ENCODE data around the gene NUMBL.

The NUMBL gene

GRCh38 chr19:40622773-40623075 is 67.7 kb downstream of the NUMBL start:
- Mint-ChIP-seq H3K36me3 (peaks cover 83% of the 10 kb centered on the region), H3K4me3 (no peak overlapping the region), H3K9me3 (no peaks in the 10 kb centered on the region), H3K4me1 (peaks cover 10% of the 10 kb centered on the region), H3K27me3 (no peaks in the 10 kb centered on the region), H3K27ac (no peak overlapping the region)
- ATAC-seq = no peak

- no peak for ATAC-seq
- no peak overlapping the region for H3K27ac Mint-ChIP-seq
- peaks cover 78% of the 10 kb centered on the region for H3K36me3 Mint-ChIP-seq
- no peak overlapping the region for H3K4me3 Mint-ChIP-seq
- H3K27me3 Mint-ChIP-seq = no peaks in the 10 kb centered on the region
- H3K9me3 Mint-ChIP-seq = no peaks in the 10 kb centered on the region
- peaks cover 10% of the 10 kb centered on the region for H3K4me1 Mint-ChIP-seq
Observed at GRCh38 chr19:40621966-40622772, 68.3 kb downstream of the NUMBL start.

- no peak for ATAC-seq
- H3K9me3 Mint-ChIP-seq = no peaks in the 10 kb centered on the region
- H3K27me3 Mint-ChIP-seq = no peaks in the 10 kb centered on the region
- no peak overlapping the region for H3K4me3 Mint-ChIP-seq
- H3K27ac Mint-ChIP-seq = no peak overlapping the region
- H3K36me3 Mint-ChIP-seq = peaks cover 70% of the 10 kb centered on the region
- peaks cover 10% of the 10 kb centered on the region for H3K4me1 Mint-ChIP-seq
Observed at GRCh38 chr19:40621283-40621682, 69.2 kb downstream of the NUMBL start.

- Mint-ChIP-seq H3K4me3 (no peak overlapping the region), H3K36me3 (peaks cover 65% of the 10 kb centered on the region), H3K27me3 (no peaks in the 10 kb centered on the region), H3K4me1 (peaks cover 19% of the 10 kb centered on the region), H3K27ac (peak overlapping the region; percentile 42), H3K9me3 (no peaks in the 10 kb centered on the region)
- ATAC-seq = no peak
Observed at GRCh38 chr19:40620161-40620485, 70.3 kb downstream of the NUMBL start.

GRCh38 chr19:40619333-40620160 is 70.9 kb downstream of the NUMBL start:
- Mint-ChIP-seq H3K4me3 (no peak overlapping the region), H3K9me3 (no peaks in the 10 kb centered on the region), H3K4me1 (peaks cover 25% of the 10 kb centered on the region), H3K27ac (peak overlapping the region; percentile 42), H3K36me3 (peaks cover 60% of the 10 kb centered on the region), H3K27me3 (no peaks in the 10 kb centered on the region)
- ATAC-seq = no peak

- Mint-ChIP-seq H3K27me3 (no peaks in the 10 kb centered on the region), H3K4me1 (peaks cover 40% of the 10 kb centered on the region), H3K4me3 (no peak overlapping the region), H3K9me3 (no peaks in the 10 kb centered on the region), H3K36me3 (peaks cover 46% of the 10 kb centered on the region), H3K27ac (no peak overlapping the region)
- ATAC-seq = no peak
Observed at GRCh38 chr19:40617961-40618360, 72.5 kb downstream of the NUMBL start.

- no peaks in the 10 kb centered on the region for H3K27me3 Mint-ChIP-seq
- H3K9me3 Mint-ChIP-seq = no peaks in the 10 kb centered on the region
- no peak overlapping the region for H3K27ac Mint-ChIP-seq
- no peak for ATAC-seq
- H3K4me1 Mint-ChIP-seq = peaks cover 40% of the 10 kb centered on the region
- peaks cover 36% of the 10 kb centered on the region for H3K36me3 Mint-ChIP-seq
- no peak overlapping the region for H3K4me3 Mint-ChIP-seq
Observed at GRCh38 chr19:40616941-40617340, 73.5 kb downstream of the NUMBL start.

GRCh38 chr19:40616178-40616577 is 74.3 kb downstream of the NUMBL start:
- ATAC-seq = no peak
- H3K9me3 Mint-ChIP-seq = no peaks in the 10 kb centered on the region
- no peak overlapping the region for H3K4me3 Mint-ChIP-seq
- no peaks in the 10 kb centered on the region for H3K27me3 Mint-ChIP-seq
- peaks cover 41% of the 10 kb centered on the region for H3K4me1 Mint-ChIP-seq
- H3K27ac Mint-ChIP-seq = no peak overlapping the region
- H3K36me3 Mint-ChIP-seq = peaks cover 28% of the 10 kb centered on the region
